Nephron (organoid): ENCODE results near the gene CHP1.
"Not testable (repeated sequence)": the region's sequence is repeated elsewhere in the genome, so short reads cannot be mapped to it uniquely, and the experiment has no call there.

Source experiments
- H3K27ac Mint-ChIP-seq, 3 experiments: 2 replicates each; pipeline ENCODE4 v1.8.0; 2020; ENCODE audit warnings: mixed read lengths in 3 of 3, mild to moderate bottlenecking in 2 of 3, moderate library complexity in 1 of 3
- H3K27me3 Mint-ChIP-seq: 2 replicates; pipeline ENCODE4 v1.8.0; 2021; ENCODE audit warnings: low read depth, mild to moderate bottlenecking, moderate library complexity, mixed read lengths
- H3K36me3 Mint-ChIP-seq: 2 replicates; pipeline ENCODE4 v1.8.0; 2020; ENCODE audit warnings: low read depth, mixed read lengths
- H3K4me1 Mint-ChIP-seq: 2 replicates; pipeline ENCODE4 v1.8.0; 2020; ENCODE audit warnings: mixed read lengths
- H3K4me3 Mint-ChIP-seq, 3 experiments: 2 replicates each; pipeline ENCODE4 v1.8.0; 2020; ENCODE audit warnings: mild to moderate bottlenecking in 3 of 3, mixed read lengths in 3 of 3, moderate library complexity in 2 of 3
- H3K9me3 Mint-ChIP-seq: 2 replicates; pipeline ENCODE4 v1.8.0; 2020; ENCODE audit warnings: mixed read lengths
- CTCF ChIP-seq, 3 experiments: fragments of 200-600 bp; sonication (generic); IDR thresholded peaks; one replicate each; pipeline ENCODE4 v1.5.0; 2021; ENCODE audit warnings: antibody characterized with exemption in 3 of 3; ENCODE audit not compliant: unreplicated experiment in 3 of 3

CHP1 gene

GRCh38 chr15:41278319-41278718, 47.3 kb downstream of the CHP1 start:
- Mint-ChIP-seq H3K27ac (no peak overlapping the region), H3K27me3 (peaks cover 3% of the 10 kb centered on the region), H3K4me3 (no peak overlapping the region), H3K36me3 (peaks cover 40% of the 10 kb centered on the region), H3K9me3 (no peaks in the 10 kb centered on the region), H3K4me1 (no peaks in the 10 kb centered on the region)
- no peak for TF ChIP-seq CTCF (IDR thresholded peaks at IDR 0.05; ENCODE audit: unreplicated experiment in 3 of 3)

GRCh38 chr15:41279535-41280283, 48.6 kb downstream of the CHP1 start:
- Mint-ChIP-seq H3K4me1 (peaks cover 8% of the 10 kb centered on the region), H3K36me3 (peaks cover 35% of the 10 kb centered on the region), H3K27ac (no peak overlapping the region), H3K9me3 (no peaks in the 10 kb centered on the region), H3K27me3 (peaks cover 3% of the 10 kb centered on the region), H3K4me3 (no peak overlapping the region)
- no peak for TF ChIP-seq CTCF (IDR thresholded peaks at IDR 0.05; ENCODE audit: unreplicated experiment in 3 of 3)

DNA sequence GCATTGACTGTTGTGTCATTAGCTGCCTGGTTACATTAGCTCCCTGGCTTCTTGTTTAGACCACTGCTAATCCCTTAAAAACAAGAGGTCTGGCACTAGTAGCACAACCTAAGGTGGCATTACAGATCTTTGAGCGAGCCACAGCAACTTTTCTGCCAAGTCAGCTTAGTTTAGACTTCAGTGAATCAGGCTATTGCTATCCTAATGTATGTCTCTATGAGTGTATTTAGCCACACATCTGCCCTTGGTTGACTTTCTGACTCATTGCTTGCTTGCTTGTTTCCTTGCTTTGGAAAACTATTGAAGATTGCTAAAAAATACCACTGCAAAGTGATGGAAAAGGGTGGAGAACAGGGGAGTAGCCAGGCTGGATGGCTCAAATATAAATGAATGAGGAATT, 50.2 kb downstream of the CHP1 start:
- Mint-ChIP-seq H3K4me3 (peak overlapping the region in 2 of 3 experiments; percentile 17 to 23), H3K27ac (peak overlapping the region in 1 of 3 experiments; percentile 17), H3K36me3 (peaks cover 40% of the 10 kb centered on the region), H3K9me3 (no peaks in the 10 kb centered on the region), H3K4me1 (peaks cover 18% of the 10 kb centered on the region), H3K27me3 (peaks cover 3% of the 10 kb centered on the region)
- no peak for TF ChIP-seq CTCF (IDR thresholded peaks at IDR 0.05; ENCODE audit: unreplicated experiment in 3 of 3)

DNA sequence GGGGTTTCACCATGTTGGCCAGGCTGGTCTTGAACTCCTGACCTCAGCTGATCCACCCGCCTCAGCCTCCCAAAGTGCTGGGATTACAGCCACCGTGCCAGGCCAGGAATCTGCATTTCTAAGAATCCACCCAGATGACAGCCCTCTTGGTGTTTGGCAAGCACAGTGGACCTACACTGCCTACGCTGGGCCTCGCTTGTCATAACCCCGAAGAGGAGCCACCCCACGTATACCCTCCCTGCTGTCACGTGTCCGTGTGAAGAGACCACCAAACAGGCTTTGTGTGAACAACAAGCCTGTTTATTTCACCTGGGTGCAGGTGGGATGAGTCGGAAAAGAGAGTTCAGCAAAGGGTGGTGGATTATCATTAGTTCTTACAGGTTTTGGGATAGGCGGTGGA, 51.4 kb downstream of the CHP1 start:
- not testable (repeated sequence) for H3K27me3 Mint-ChIP-seq, H3K9me3 Mint-ChIP-seq
- peak overlapping the region; percentile 92 to 98 (median 92) for H3K27ac Mint-ChIP-seq
- H3K4me3 Mint-ChIP-seq, result peak overlapping the region; percentile 90 to 99 (median 95)
- peaks cover 18% of the 10 kb centered on the region for H3K4me1 Mint-ChIP-seq
- peaks cover 40% of the 10 kb centered on the region for H3K36me3 Mint-ChIP-seq

DNA sequence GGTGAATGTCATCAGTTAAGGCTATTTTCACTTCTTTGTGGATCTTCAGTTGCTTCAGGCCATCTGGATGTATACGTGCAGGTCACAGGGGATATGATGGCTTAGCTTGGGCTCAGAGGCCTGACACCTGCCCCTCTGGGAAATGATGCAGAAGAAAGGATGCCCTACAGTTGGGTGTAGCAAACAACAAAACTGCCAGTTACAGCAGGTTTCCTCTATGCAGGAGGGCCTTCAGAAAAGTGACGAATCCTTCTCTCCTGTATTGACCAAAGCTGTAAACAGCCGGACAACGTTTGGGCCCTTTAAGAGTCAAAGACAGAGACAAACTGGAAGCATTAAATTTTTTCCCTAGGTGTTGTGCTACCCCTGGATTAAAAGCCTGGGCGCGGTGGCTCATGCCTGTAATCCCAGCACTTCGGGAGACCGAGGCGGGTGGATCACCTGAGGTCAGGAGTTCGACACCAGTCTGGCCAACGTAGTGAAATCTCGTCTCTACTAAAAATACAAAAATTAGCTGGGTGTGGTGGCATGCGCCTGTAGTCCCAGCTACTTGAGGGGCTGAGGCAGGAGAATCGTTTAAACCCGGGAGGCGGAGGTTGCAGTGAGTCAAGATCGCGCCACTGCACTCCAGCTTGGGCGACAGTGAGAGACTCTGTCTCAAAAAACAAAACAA, 52.0 kb downstream of the CHP1 start:
- Mint-ChIP-seq H3K27ac (peak overlapping the region; percentile 92 to 98 (median 92)), H3K4me1 (peaks cover 18% of the 10 kb centered on the region), H3K4me3 (peak overlapping the region; percentile 90 to 99 (median 95)), H3K36me3 (peaks cover 44% of the 10 kb centered on the region)
- H3K9me3 Mint-ChIP-seq, H3K27me3 Mint-ChIP-seq: not testable (repeated sequence)

GRCh38 chr15:41283653-41284426, 52.8 kb downstream of the CHP1 start:
- Mint-ChIP-seq H3K27ac (peak overlapping the region; percentile 92 to 98 (median 98)), H3K27me3 (peaks cover 3% of the 10 kb centered on the region), H3K9me3 (no peaks in the 10 kb centered on the region), H3K36me3 (peaks cover 47% of the 10 kb centered on the region), H3K4me1 (peaks cover 18% of the 10 kb centered on the region), H3K4me3 (peak overlapping the region; percentile 99 to 100 (median 100))
- no peak for TF ChIP-seq CTCF (IDR thresholded peaks at IDR 0.05; ENCODE audit: unreplicated experiment in 3 of 3)
